Small intestine (tissue), 7 donors: ENCODE results near the gene SSBP2. TPM values are rescaled to one million over a fixed set of nuclear protein-coding genes. Genes with fewer than 3 reads are reported as not detected.
A peak's percentile ranks its signal among the peaks of the same experiment; 100 is the strongest.

Experiments
- DNase-seq, 2 donors: peaks; one replicate each; pipeline versions ENCODE4 v3.0.0 to v3.0.0-alpha.2; 2013
- FAIRE-seq: peaks from 2 replicates; lab custom pipeline; 2012; peaks lifted over from hg19 to GRCh38; lab: Jason Lieb, UNC
- H3K27ac ChIP-seq, 3 donors: one replicate each; pipeline ENCODE4 v1.5.1; 2013; ENCODE audit warnings: low read length in 2 of 3, mild to moderate bottlenecking in 2 of 3, control low read depth in 1 of 3, inconsistent platforms in 1 of 3, low read depth in 1 of 3, moderate library complexity in 1 of 3
- H3K27me3 ChIP-seq, 3 donors: one replicate each; pipeline ENCODE4 v1.6.1; 2013; ENCODE audit warnings: low read length in 3 of 3, inconsistent platforms in 1 of 3; ENCODE audit not compliant: control insufficient read depth in 3 of 3, insufficient read depth in 3 of 3
- H3K36me3 ChIP-seq, 3 donors: one replicate each; pipeline ENCODE4 v1.6.1; 2013; ENCODE audit warnings: low read length in 3 of 3, inconsistent platforms in 1 of 3, low read depth in 1 of 3, mild to moderate bottlenecking in 1 of 3, moderate library complexity in 1 of 3; ENCODE audit not compliant: control insufficient read depth in 3 of 3, insufficient read depth in 2 of 3
- H3K4me1 ChIP-seq, 3 donors: one replicate each; pipeline ENCODE4 v1.6.1; 2013; ENCODE audit warnings: low read length in 2 of 3, inconsistent platforms in 1 of 3, low read depth in 1 of 3, mild to moderate bottlenecking in 1 of 3, moderate library complexity in 1 of 3; ENCODE audit not compliant: control insufficient read depth in 3 of 3, insufficient read depth in 2 of 3
- H3K4me3 ChIP-seq, 3 donors: one replicate each; pipeline ENCODE4 v1.5.1; 2013; ENCODE audit warnings: low read length in 3 of 3, control low read depth in 1 of 3, inconsistent platforms in 1 of 3, low read depth in 1 of 3, mild to moderate bottlenecking in 1 of 3, moderate library complexity in 1 of 3
- H3K9me3 ChIP-seq, 2 donors: one replicate each; pipeline ENCODE4 v1.6.1; 2013; ENCODE audit warnings: low read depth in 1 of 2, low read length in 1 of 2; ENCODE audit not compliant: control insufficient read depth in 2 of 2, insufficient read depth in 1 of 2
- WGBS, 3 donors: extraction: QIAGEN DNeasy Blood & Tissue Kit; methylation state at CpG; one replicate each; pipeline ENCODE4 v1.1.7; 2013; 5-methylcytosine and 5-hydroxymethylcytosine counted together
- polyA plus RNA-seq, 4 donors: library from polyadenylated mRNA; stranded (reverse) in 3 of 4; unstranded in 1 of 4; fragments of 200-250 nt in 3 of 4; fragments of 120-200 nt in 1 of 4; gene quantifications; one replicate each; pipeline versions ENCODE4 v1.2.1 to v1.2.3, GENCODE V29; 2013
- donor health status: healthy with polysubstance abuse.
- donor health status: control.
- donor health status: control.
- donor health status: Bipolar disorder and iron deficiency.
- donor health status: healthy.

Gene SSBP2
- polyA plus RNA-seq, 4 donors, result 2.9 to 17.9 (median 11.8) TPM

DNA sequence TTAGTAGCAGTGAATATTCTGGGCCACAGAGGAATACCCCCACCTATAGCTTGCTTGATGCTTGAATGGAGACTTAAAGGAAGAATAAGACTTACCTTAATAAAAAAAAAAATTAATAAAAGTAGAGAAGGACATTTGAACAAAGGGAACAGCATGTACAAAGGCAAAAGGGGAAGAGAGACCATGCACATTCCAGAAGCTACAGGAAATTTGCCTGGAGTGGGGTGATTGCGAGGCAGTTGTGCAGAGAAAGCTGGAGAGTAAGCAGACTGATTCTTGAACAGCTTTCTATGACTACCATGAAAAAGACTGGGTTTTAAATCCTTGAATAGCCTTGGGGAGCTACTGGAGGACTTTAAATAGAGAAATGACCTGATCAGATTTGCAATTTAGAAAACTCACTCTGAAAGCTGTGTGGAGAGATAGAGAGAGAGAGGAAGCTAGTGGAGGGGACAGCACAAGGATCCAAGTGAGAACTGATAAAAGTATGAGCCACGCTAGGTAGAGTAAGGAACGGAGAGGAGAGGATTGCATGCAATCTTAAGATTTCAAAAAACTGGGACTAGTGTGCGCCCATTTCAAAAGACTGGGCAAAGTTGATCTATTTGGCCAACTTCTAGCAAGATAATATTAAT lies 12.5 kb upstream of the SSBP2 start:
- no peaks in the 10 kb centered on the region for H3K4me1 ChIP-seq
- no peaks in the 10 kb centered on the region for H3K9me3 ChIP-seq
- H3K27me3 ChIP-seq, result no peaks in the 10 kb centered on the region
- H3K4me3 ChIP-seq, result no peak overlapping the region
- 91 to 95% (median 91%) methylated on average over 4 of the region's 4 CpGs for WGBS, 3 donors
- H3K27ac ChIP-seq, result no peak overlapping the region
- FAIRE-seq, result no peak
- H3K36me3 ChIP-seq, result no peaks in the 10 kb centered on the region
- no peak for DNase-seq

DNA sequence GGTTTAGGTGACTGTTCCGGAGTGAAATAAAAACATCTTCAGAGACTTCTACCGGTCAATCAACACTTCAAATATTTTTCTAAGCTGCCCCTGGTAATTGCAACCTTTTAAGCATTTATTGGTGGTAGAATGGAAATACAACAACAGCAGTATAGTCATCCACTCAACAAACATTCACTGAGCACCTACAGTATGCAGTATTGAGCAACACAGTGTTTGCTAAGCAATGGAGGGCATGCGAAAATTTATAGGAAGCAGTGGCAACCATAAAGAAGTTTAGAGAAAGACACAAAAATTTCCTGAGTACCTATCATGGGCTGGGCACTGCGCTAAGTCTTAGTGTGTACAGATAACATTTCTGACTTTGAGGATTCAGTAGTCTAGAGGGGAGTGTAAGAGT lies 12.0 kb upstream of the SSBP2 start:
- WGBS, 3 donors, result 89 to 95% (median 91%) methylated on average over 4 of the region's 4 CpGs

DNA sequence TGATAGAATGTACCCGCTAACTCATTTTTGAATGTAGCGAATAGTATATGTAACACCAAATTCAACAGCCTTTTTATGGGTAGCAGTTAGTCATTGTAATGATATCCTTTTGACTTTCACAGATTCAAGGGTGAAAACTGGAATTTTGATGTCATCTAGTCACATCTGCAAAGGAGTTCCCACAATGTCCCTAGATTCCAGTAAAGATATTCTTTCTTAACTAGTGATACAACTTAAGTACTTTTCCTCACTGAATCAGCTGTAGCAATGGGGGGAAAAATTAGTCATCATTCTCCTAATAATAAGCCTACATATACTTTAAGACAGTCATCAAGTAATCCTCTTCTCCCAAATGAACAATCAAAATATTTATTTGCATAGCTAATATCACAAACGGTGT lies 11.5 kb upstream of the SSBP2 start:
- DNase-seq, result no peak
- FAIRE-seq, result no peak
- Histone ChIP-seq H3K4me3 (no peak overlapping the region), H3K27me3 (no peaks in the 10 kb centered on the region), H3K9me3 (no peaks in the 10 kb centered on the region), H3K27ac (no peak overlapping the region), H3K4me1 (no peaks in the 10 kb centered on the region), H3K36me3 (no peaks in the 10 kb centered on the region)
- 81 to 96% (median 90%) methylated on average over 3 of the region's 3 CpGs for WGBS, 3 donors

More for the DNA sequence above, 12.0 kb upstream of the SSBP2 start:
- Histone ChIP-seq H3K36me3 (no peaks in the 10 kb centered on the region), H3K4me3 (no peak overlapping the region), H3K9me3 (no peaks in the 10 kb centered on the region), H3K27me3 (no peaks in the 10 kb centered on the region), H3K27ac (no peak overlapping the region), H3K4me1 (no peaks in the 10 kb centered on the region)
- DNase-seq, result no peak
- no peak for FAIRE-seq

DNA sequence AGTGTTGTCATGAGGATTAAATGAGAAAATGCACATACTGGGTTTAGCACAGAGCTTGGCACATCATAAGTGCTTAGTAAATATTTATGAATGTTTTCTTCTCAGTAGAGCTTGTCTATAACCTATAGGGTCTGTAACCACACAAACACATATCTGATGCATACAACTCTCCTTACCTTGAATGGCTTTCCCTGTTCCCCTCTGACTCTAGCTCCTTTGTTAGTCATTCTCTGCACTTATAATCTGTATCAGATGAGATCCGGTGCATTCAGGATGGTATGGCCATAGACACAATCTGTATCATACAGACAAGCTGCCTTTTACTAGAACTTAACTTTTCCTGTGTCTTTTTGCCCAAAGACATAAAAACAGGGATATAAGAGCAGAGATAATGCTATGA lies 11.1 kb upstream of the SSBP2 start:
- H3K4me3 ChIP-seq, result no peak overlapping the region
- no peak for FAIRE-seq
- H3K4me1 ChIP-seq, result no peaks in the 10 kb centered on the region
- no peaks in the 10 kb centered on the region for H3K9me3 ChIP-seq
- DNase-seq, result no peak
- no peaks in the 10 kb centered on the region for H3K36me3 ChIP-seq
- no peaks in the 10 kb centered on the region for H3K27me3 ChIP-seq
- WGBS, 3 donors, result 94 to 100% (median 95%) methylated on average over 1 of the region's 1 CpG
- H3K27ac ChIP-seq, result no peak overlapping the region

DNA sequence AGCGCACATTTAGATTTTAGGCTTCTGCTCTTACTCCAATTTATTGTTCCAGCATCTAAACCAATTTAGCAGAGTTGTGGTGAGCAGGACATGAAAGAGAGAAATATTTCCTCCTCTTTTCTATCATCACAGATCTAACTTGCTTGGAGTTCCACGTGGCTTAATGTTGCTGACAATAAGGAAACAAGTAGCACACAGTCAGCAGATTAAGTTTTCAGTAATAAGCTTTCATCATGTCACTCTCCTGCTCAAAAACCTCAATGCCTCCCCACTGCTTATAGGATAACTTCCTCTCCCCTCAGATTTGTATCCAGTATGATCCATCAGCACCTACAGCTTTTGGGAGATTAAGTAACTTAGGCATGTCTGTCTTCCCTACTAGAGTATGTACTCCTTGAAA lies 10.4 kb upstream of the SSBP2 start:
- 47 to 60% (median 48%) methylated on average over 2 of the region's 2 CpGs for WGBS, 3 donors
- FAIRE-seq, result no peak

DNA sequence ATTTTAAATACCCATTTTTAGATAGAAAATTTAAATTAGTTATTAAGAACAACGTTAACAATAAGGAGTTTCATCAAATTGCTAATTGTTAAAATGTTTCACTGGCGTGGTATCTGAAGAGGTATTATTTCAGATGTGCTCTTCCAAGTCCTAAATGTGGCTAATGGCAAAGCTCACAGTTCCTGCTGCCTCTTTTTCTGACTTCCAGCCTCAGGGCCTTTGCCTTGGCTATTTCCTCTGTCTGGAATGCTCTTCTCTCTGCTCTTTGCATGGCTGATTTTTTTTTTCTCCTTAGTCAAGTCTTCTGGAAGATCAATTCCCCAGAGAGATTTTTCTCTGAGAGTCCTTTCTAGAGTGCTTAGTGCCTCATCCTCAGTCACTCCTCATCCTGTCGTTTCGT lies 9.6 kb upstream of the SSBP2 start:
- no peaks in the 10 kb centered on the region for H3K36me3 ChIP-seq
- FAIRE-seq (no peak), DNase-seq (no peak)
- H3K27ac ChIP-seq, result peak overlapping the region in 1 of 3 donors; percentile 36
- no peak overlapping the region for H3K4me3 ChIP-seq
- no peaks in the 10 kb centered on the region for H3K27me3 ChIP-seq
- H3K9me3 ChIP-seq, result no peaks in the 10 kb centered on the region
- peaks cover 0 to 2% (median 0%) of the 10 kb centered on the region in 3 donors for H3K4me1 ChIP-seq
- WGBS, 3 donors, result 58 to 62% (median 62%) methylated on average over 4 of the region's 4 CpGs

More for the DNA sequence above, 10.4 kb upstream of the SSBP2 start:
- Histone ChIP-seq H3K4me1 (no peaks in the 10 kb centered on the region), H3K4me3 (no peak overlapping the region), H3K27ac (no peak overlapping the region), H3K36me3 (no peaks in the 10 kb centered on the region), H3K9me3 (no peaks in the 10 kb centered on the region), H3K27me3 (no peaks in the 10 kb centered on the region)
- no peak for DNase-seq

DNA sequence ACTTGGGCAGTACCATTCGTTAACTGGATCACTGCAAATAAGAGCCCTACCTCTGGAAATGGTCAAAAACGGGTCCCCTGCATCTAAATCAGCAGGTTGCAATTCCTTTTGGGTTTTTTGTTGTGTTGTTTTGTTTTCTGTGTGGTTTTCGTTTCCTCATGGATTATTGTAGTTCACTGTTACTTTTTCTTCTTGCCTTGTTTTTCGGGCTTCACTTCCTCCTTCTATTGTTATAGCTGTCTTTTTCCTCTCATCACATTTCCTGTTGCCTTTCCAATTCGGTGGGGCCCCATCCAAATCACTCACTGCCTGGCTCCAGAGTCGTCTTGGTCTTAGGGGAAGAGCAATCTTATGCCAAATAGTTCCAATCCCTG lies 8.7 kb upstream of the SSBP2 start:
- no peak for DNase-seq
- Histone ChIP-seq H3K27me3 (no peaks in the 10 kb centered on the region), H3K27ac (no peak overlapping the region), H3K9me3 (no peaks in the 10 kb centered on the region), H3K4me1 (peaks cover 0 to 4% (median 0%) of the 10 kb centered on the region in 3 donors), H3K4me3 (no peak overlapping the region), H3K36me3 (no peaks in the 10 kb centered on the region)
- no peak for FAIRE-seq
- WGBS, 3 donors, result 58 to 70% (median 69%) methylated on average over 6 of the region's 6 CpGs

DNA sequence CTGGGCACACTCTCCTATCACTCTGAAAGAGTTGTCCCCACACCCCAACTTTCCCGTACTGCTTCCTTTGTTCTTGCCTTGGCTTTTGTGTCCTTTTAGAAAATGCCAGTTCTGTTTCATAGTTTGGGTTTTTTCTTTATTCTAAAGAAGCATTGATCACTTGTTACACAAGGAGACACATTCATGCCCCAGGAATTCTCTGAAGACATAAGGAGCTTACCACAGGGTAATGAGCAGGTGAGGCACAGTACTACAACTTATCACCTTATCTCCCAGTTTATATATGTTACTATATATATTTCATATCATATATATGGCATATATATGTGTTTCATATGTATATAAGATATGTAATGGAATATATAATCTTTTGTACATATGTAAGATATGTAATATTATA lies 6.5 kb upstream of the SSBP2 start:
- Histone ChIP-seq H3K27me3 (no peaks in the 10 kb centered on the region), H3K9me3 (no peaks in the 10 kb centered on the region), H3K27ac (no peak overlapping the region), H3K4me1 (peaks cover 0 to 4% (median 0%) of the 10 kb centered on the region in 3 donors), H3K36me3 (no peaks in the 10 kb centered on the region), H3K4me3 (no peak overlapping the region)
- DNase-seq (no peak), FAIRE-seq (no peak)
- WGBS, 3 donors, result 83 to 91% (median 88%) methylated on average over 1 of the region's 1 CpG

DNA sequence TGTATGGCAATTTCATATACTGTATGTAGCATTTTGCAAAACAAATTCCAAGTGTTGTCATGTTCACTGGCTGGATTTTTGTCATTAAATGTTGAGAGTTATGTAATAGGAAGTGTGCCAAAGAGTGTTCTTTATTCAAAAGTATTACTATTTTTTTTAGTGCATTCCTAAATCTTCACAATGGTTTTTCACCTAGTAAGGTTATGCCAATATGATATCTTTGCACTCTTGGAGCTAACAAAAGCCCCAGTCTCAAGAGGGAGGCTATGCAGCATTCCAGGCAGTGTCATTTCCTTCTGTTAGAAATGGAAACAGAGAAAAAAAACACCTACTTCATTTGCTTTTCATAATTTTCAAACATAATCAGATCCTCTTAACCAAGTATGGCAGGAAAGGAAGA lies 5.1 kb upstream of the SSBP2 start:
- H3K4me1 ChIP-seq, result peaks cover 0 to 8% (median 2%) of the 10 kb centered on the region in 3 donors
- H3K27ac ChIP-seq, result no peak overlapping the region
- no peak for DNase-seq
- H3K36me3 ChIP-seq, result no peaks in the 10 kb centered on the region
- no peaks in the 10 kb centered on the region for H3K27me3 ChIP-seq
- no peak overlapping the region for H3K4me3 ChIP-seq
- FAIRE-seq, result no peak
- no peaks in the 10 kb centered on the region for H3K9me3 ChIP-seq
